ENCODE measurements around the gene USP49. TPM values are rescaled to one million over a fixed set of nuclear protein-coding genes. Genes with fewer than 3 reads are reported as not detected.

The USP49 gene
- total and polyA plus RNA-seq, 2 of the 13 experiments (the other 11 are each of a cell fraction or from before 2014, with no cell fraction given): 2.9 to 4.3 TPM

DNA sequence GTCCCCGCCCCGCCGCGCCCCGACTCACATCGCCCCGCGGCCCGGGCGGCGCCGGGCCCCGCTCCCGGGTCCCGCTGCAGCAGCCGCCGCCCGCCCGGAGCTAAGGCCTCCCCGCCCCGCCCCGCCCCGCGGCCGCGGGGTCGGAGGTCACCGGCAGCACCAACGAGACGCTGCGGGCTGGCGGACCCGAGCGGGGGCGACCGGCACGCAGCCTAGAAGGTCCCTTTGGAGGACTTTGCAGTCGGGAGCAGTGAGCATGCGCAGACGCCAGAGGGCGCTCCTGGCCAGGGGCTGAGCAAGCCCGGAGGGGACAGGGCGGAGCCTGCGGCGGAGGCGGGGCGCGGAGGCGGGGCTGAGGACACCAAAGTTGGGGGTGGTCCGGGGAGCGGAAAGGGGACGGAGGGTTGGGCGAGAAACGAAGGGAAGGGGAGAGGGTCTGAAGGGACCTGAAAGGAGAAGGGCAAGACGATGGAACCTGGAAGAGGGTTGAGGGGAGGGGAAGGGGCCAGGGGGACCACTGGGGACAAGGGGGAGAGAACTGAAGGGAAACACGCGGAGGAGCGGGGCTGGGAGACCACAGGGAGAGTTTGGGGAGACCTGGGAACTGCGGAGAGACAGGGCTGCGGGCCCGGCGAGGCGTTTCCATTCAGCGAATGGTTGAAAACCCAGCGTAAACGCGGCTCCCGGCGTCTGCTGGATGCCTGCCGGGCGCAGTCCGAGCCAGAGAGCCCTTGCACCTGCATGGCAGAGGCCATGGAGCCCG lies 115.2 kb downstream of the USP49 start, which contains the start of gene FRS3 (continued):
- TF ChIP-seq NR2F6 (IDR thresholded peaks at IDR 0.05) (peak; percentile 71), NR2F6 (CRISPR knock-in tag; IDR thresholded peaks at IDR 0.05) (peak; percentile 97), ZNF260 (CRISPR knock-in tag; IDR thresholded peaks at IDR 0.05; ENCODE audit: borderline replicate concordance, low read depth) (no peak), NONO (IDR thresholded peaks at IDR 0.05) (no peak), NONO (CRISPR knock-in tag; conservative IDR thresholded peaks at IDR 0.05) (peak; percentile 98), RFXANK (CRISPR knock-in tag; IDR thresholded peaks at IDR 0.05) (no peak), ZNF660 (CRISPR knock-in tag; IDR thresholded peaks at IDR 0.05; ENCODE audit: borderline replicate concordance, low read depth) (no peak), SP4 (CRISPR knock-in tag; IDR thresholded peaks at IDR 0.05) (peak; percentile 99), ZNF337 (CRISPR knock-in tag; IDR thresholded peaks at IDR 0.05; ENCODE audit: borderline replicate concordance, low read depth) (0 out of 2 replicates have a peak, but pooled peaks have one; percentile 53), NR1H2 (CRISPR knock-in tag; IDR thresholded peaks at IDR 0.05; ENCODE audit: borderline replicate concordance, low read depth) (no peak), ZNF430 (CRISPR knock-in tag; IDR thresholded peaks at IDR 0.05) (peak; percentile 77), TEAD2 (CRISPR knock-in tag; IDR thresholded peaks at IDR 0.05) (no peak), FOXC1 (CRISPR knock-in tag; IDR thresholded peaks at IDR 0.05; ENCODE audit: borderline replicate concordance) (peak; percentile 82; the same call in 1 of the 2 replicates), RORA (CRISPR knock-in tag; IDR thresholded peaks at IDR 0.05) (no peak), LCORL (IDR thresholded peaks at IDR 0.05) (no peak), LCORL (CRISPR knock-in tag; IDR thresholded peaks at IDR 0.05) (peak; percentile 92), NAIF1 (CRISPR knock-in tag; IDR thresholded peaks at IDR 0.05; ENCODE audit: borderline replicate concordance) (no peak), SIX1 (CRISPR knock-in tag; IDR thresholded peaks at IDR 0.05; ENCODE audit: borderline replicate concordance) (no peak), ZSCAN31 (CRISPR knock-in tag; IDR thresholded peaks at IDR 0.05; ENCODE audit: low read depth) (peak; percentile 93), MXD4 (CRISPR knock-in tag; IDR thresholded peaks at IDR 0.05) (peak; percentile 74), ZIK1 (CRISPR knock-in tag; IDR thresholded peaks at IDR 0.05; ENCODE audit: borderline replicate concordance, low read depth) (peak; percentile 72; the same call in 1 of the 2 replicates), ZZZ3 (CRISPR knock-in tag; IDR thresholded peaks at IDR 0.05; ENCODE audit: borderline replicate concordance) (peak; percentile 90), KLF6 (CRISPR knock-in tag; IDR thresholded peaks at IDR 0.05) (peak; percentile 86; the same call in 1 of the 2 replicates), CAMTA2 (CRISPR knock-in tag; IDR thresholded peaks at IDR 0.05; ENCODE audit: borderline replicate concordance) (no peak; the same call in 1 of the 2 replicates), GLI4 (CRISPR knock-in tag; IDR thresholded peaks at IDR 0.05; ENCODE audit: borderline replicate concordance) (no peak), DBP (CRISPR knock-in tag; IDR thresholded peaks at IDR 0.05; ENCODE audit: not compliant biosample characterization) (no peak), ZFYVE20 (CRISPR knock-in tag; IDR thresholded peaks at IDR 0.05; ENCODE audit: borderline replicate concordance, low read depth) (no peak), ZNF20 (CRISPR knock-in tag; IDR thresholded peaks at IDR 0.05) (no peak)
- TF ChIP-seq, protein P1, sequence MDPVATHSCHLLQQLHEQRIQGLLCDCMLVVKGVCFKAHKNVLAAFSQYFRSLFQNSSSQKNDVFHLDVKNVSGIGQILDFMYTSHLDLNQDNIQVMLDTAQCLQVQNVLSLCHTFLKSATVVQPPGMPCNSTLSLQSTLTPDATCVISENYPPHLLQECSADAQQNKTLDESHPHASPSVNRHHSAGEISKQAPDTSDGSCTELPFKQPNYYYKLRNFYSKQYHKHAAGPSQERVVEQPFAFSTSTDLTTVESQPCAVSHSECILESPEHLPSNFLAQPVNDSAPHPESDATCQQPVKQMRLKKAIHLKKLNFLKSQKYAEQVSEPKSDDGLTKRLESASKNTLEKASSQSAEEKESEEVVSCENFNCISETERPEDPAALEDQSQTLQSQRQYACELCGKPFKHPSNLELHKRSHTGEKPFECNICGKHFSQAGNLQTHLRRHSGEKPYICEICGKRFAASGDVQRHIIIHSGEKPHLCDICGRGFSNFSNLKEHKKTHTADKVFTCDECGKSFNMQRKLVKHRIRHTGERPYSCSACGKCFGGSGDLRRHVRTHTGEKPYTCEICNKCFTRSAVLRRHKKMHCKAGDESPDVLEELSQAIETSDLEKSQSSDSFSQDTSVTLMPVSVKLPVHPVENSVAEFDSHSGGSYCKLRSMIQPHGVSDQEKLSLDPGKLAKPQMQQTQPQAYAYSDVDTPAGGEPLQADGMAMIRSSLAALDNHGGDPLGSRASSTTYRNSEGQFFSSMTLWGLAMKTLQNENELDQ (CRISPR knock-in tag; IDR thresholded peaks at IDR 0.05; ENCODE audit: borderline replicate concordance): no peak
